ENCODE data around the gene DNAH10.

- TF ChIP-seq CTCF (IDR thresholded peaks at IDR 0.05) (no peak), POLR2A (IDR thresholded peaks at IDR 0.05) (no peak)
Measured at GRCh38 chr12:123900871-123901376, 138.8 kb downstream of the DNAH10 start.
